HepG2 (cell line): ENCODE measurements around the gene MRRF. TPM values are rescaled to one million over a fixed set of nuclear protein-coding genes. Genes with fewer than 3 reads are reported as not detected.

Experiments used
- ATAC-seq: fragments of 200-7000 bp; cut with Tn5 transposase; 3 replicates; pipeline ENCODE4 v1.9.1; 2020; ENCODE audit warnings: mild to moderate bottlenecking, moderate library complexity
- Bru-seq: library from RNA; stranded (reverse); fragments of 400-500 nt; gene quantifications from one replicate; lab custom pipeline; 2021; lab: Mats Ljungman, UMichigan
- BruChase-seq, 2 experiments: library from RNA; stranded (reverse); fragments of 400-500 nt; gene quantifications; one replicate each; lab custom pipeline; 2021; lab: Mats Ljungman, UMichigan
- BruUV-seq: library from RNA; stranded (reverse); fragments of 400-500 nt; replicated peaks from 2 replicates; lab custom pipeline; 2021; lab: Mats Ljungman, UMichigan
- CTCF ChIA-PET: fragments of 300-600 bp; formaldehyde crosslinking; extraction: SDS; loops from one replicate; lab custom pipeline; 2021; ENCODE audit warnings: low total read pairs, inconsistent platforms, low intra/inter-chr PET ratio; lab: Yijun Ruan, JAX
- POLR2A ChIA-PET: fragments of 350-600 bp; sonication (Branson Sonifier 250); formaldehyde crosslinking; loops from one replicate; lab custom pipeline; 2020; ENCODE audit warnings: antibody characterized with exemption, inconsistent platforms; lab: Yijun Ruan, JAX
- DNase-seq: peaks from one replicate; pipeline ENCODE4 v3.0.0-alpha.2; 2015; ENCODE audit warnings: low spot score
- FAIRE-seq: peaks from 3 replicates; lab custom pipeline; 2011; peaks lifted over from hg19 to GRCh38; lab: Jason Lieb, UNC
- H2AFZ ChIP-seq: one replicate; pipeline ENCODE4 v1.6.1; 2011; ENCODE audit warnings: low read length, inconsistent platforms
- H3K27ac ChIP-seq: fragments of 300-600 bp; 3 replicates; pipeline ENCODE4 v1.8.0; 2011; ENCODE audit warnings: mixed run types, mild to moderate bottlenecking, mixed read lengths, low read length, inconsistent platforms; ENCODE audit not compliant: insufficient read depth; ENCODE audit errors: extremely low read length
- H3K27me3 ChIP-seq, 2 experiments: fragments of 200-600 bp in 1 of 2; 2 replicates in 1 of 2; 3 replicates in 1 of 2; pipeline versions ENCODE4 v1.6.0 to v1.8.0; 2011; ENCODE audit warnings: low read length in 2 of 2, mild to moderate bottlenecking in 2 of 2, moderate library complexity in 2 of 2, inconsistent platforms in 1 of 2; ENCODE audit not compliant: insufficient read depth in 2 of 2, control insufficient read depth in 1 of 2
- H3K36me3 ChIP-seq, 2 experiments: fragments of 200-600 bp in 1 of 2; replicated peaks in 1 of 2; 2 replicates in 1 of 2; 3 replicates in 1 of 2; pipeline versions ENCODE4 v1.5.1 to v1.8.0; 2011; ENCODE audit warnings: low read length in 2 of 2, inconsistent platforms in 1 of 2; ENCODE audit not compliant: insufficient read depth in 2 of 2, control insufficient read depth in 1 of 2
- H3K4me1 ChIP-seq: 2 replicates; pipeline ENCODE4 v1.5.1; 2012; ENCODE audit warnings: low read length, inconsistent platforms; ENCODE audit not compliant: insufficient read depth
- H3K4me2 ChIP-seq: 2 replicates; pipeline ENCODE4 v1.6.0; 2011; ENCODE audit warnings: low read depth, low read length, inconsistent platforms
- H3K4me3 ChIP-seq, 3 experiments: fragments of 200-600 bp in 1 of 3; sonication (generic), shearing (Covaris generic) in 1 of 3; replicated peaks in 1 of 3; 2 replicates each; pipeline ENCODE4 v1.5.1; 2011 to 2016; ENCODE audit warnings: low read length in 3 of 3, inconsistent platforms in 2 of 3, low read depth in 2 of 3, mild to moderate bottlenecking in 2 of 3, control low read depth in 1 of 3, mixed read lengths in 1 of 3; ENCODE audit not compliant: insufficient read depth in 1 of 3
- H3K79me2 ChIP-seq: one replicate; pipeline ENCODE4 v1.6.1; 2011; ENCODE audit warnings: low read length, inconsistent platforms; ENCODE audit not compliant: insufficient read depth
- H3K9ac ChIP-seq: 2 replicates; pipeline ENCODE4 v1.6.0; 2011; ENCODE audit warnings: mild to moderate bottlenecking, low read depth, low read length, inconsistent platforms; ENCODE audit not compliant: insufficient read depth
- H3K9me3 ChIP-seq: 2 replicates; pipeline ENCODE4 v1.5.1; 2012; ENCODE audit warnings: mild to moderate bottlenecking, low read length
- H4K20me1 ChIP-seq: 2 replicates; pipeline ENCODE4 v1.6.0; 2011; ENCODE audit warnings: inconsistent platforms, mild to moderate bottlenecking, low read length, moderate library complexity; ENCODE audit not compliant: insufficient read depth
- DZIP1 ChIP-seq: sonication (generic); formaldehyde crosslinking; IDR thresholded peaks from 2 replicates; pipeline ENCODE4 v1.5.0; 2020; ENCODE audit warnings: mild to moderate bottlenecking, missing genetic modification reagents
- FLYWCH1 ChIP-seq: sonication (generic); formaldehyde crosslinking; IDR thresholded peaks from 2 replicates; pipeline ENCODE4 v1.8.1; 2023; ENCODE audit warnings: mild to moderate bottlenecking, missing genetic modification reagents
- KAT8 ChIP-seq: IDR thresholded peaks from 2 replicates; pipeline ENCODE4 v1.6.1; 2016; ENCODE audit warnings: missing genetic modification reagents, missing compliant biosample characterization
- MIER2 ChIP-seq: IDR thresholded peaks from 2 replicates; pipeline ENCODE4 v1.6.1; 2016; ENCODE audit warnings: missing biosample characterization, missing genetic modification reagents
- MYPOP ChIP-seq: sonication (generic); formaldehyde crosslinking; IDR thresholded peaks from 2 replicates; pipeline ENCODE4 v1.8.1; 2023; ENCODE audit warnings: mild to moderate bottlenecking, moderate library complexity, missing genetic modification reagents
- NFKB2 ChIP-seq: sonication (generic); formaldehyde crosslinking; IDR thresholded peaks from 2 replicates; pipeline ENCODE4 v1.4.0; 2020; ENCODE audit warnings: missing genetic modification reagents, borderline replicate concordance
- RBM39 ChIP-seq: fragments of 200-400 bp; formaldehyde crosslinking; IDR thresholded peaks from one replicate; pipeline ENCODE4 v1.6.1; 2018; ENCODE audit warnings: antibody characterized with exemption, mild to moderate bottlenecking, low read depth, low read length; ENCODE audit not compliant: poor library complexity, severe bottlenecking
- SRY ChIP-seq: sonication (generic); formaldehyde crosslinking; IDR thresholded peaks from 2 replicates; pipeline ENCODE4 v1.8.0; 2022; ENCODE audit warnings: mild to moderate bottlenecking, missing genetic modification reagents
- TCF12 ChIP-seq, 2 experiments: fragments of 450-650 bp in 1 of 2; sonication (generic) in 1 of 2; formaldehyde crosslinking in 1 of 2; IDR thresholded peaks; 2 replicates each; pipeline versions ENCODE4 v1.6.1 to v1.8.0; 2017 to 2022; ENCODE audit warnings: antibody characterized with exemption in 1 of 2, mild to moderate bottlenecking in 1 of 2, missing genetic modification reagents in 1 of 2, moderate library complexity in 1 of 2
- ZFP1 ChIP-seq: IDR thresholded peaks from 2 replicates; pipeline ENCODE4 v1.6.1; 2016
- ZNF143 ChIP-seq: sonication (generic); formaldehyde crosslinking; IDR thresholded peaks from 2 replicates; pipeline ENCODE4 v1.4.0; 2020; ENCODE audit warnings: missing genetic modification reagents
- ZNF33A ChIP-seq: sonication (generic); formaldehyde crosslinking; IDR thresholded peaks from 2 replicates; pipeline ENCODE4 v1.5.1; 2020; ENCODE audit warnings: missing genetic modification reagents, mild to moderate bottlenecking, moderate library complexity, borderline replicate concordance
- WGBS: methylation state at CpG from one replicate; pipeline ENCODE4 v1.1.6; 2017; ENCODE audit warnings: low lambda C conversion rate; 5-methylcytosine and 5-hydroxymethylcytosine counted together
- in situ Hi-C: cut with HindIII; loops from 2 replicates; pipeline ENCODE4 v1.10.0; 2017; ENCODE audit warnings: low pct_unique_long_range_greater_than_20kb; ENCODE audit not compliant: extremely low pct_ligation_motif_present
- intact Hi-C: fragments of 100-400 bp; cut with micrococcal nuclease; formaldehyde crosslinking; loops from one replicate; pipeline ENCODE4 v1.10.0; 2022; ENCODE audit not compliant: unreplicated experiment
- long read RNA-seq, 2 experiments: library from RNA in 1 of 2; library from polyadenylated mRNA in 1 of 2; stranded (forward) in 1 of 2; unstranded in 1 of 2; transcript quantifications; one replicate each; pipeline ENCODE4 v2.0.0, GENCODE V29; 2019 to 2022
- polyA minus RNA-seq, 3 experiments: library from RNA; depleted of rRNA, polyadenylated mRNA; stranded (reverse); fragments of >200 nt; gene quantifications; 2 replicates each; pipeline ENCODE4 v1.2.3, GENCODE V29; 2011; ENCODE audit warnings: low replicate concordance in 1 of 3
- polyA plus RNA-seq, 8 experiments: library from polyadenylated mRNA; depleted of rRNA in 3 of 8; stranded (reverse) in 7 of 8; unstranded in 1 of 8; fragments of >200 nt; fragmentation: Illumina TruSeq in 4 of 8; extraction: Trizol in 4 of 8; gene quantifications; 2 replicates each; pipeline versions ENCODE4 v1.2.1 to v1.2.3, GENCODE V29; 2011 to 2016; ENCODE audit warnings: low read depth in 4 of 8, missing spikeins in 1 of 8, mixed read lengths in 1 of 8; ENCODE audit not compliant: insufficient read depth in 1 of 8
- total RNA-seq, 5 experiments: library from RNA; depleted of rRNA; stranded (reverse); fragments of >200 nt; fragmentation: Illumina TruSeq; extraction: Trizol; gene quantifications; 2 replicates each; pipeline ENCODE4 v1.2.3, GENCODE V29; 2016; ENCODE audit warnings: low read depth in 1 of 5

MRRF gene, protein sequence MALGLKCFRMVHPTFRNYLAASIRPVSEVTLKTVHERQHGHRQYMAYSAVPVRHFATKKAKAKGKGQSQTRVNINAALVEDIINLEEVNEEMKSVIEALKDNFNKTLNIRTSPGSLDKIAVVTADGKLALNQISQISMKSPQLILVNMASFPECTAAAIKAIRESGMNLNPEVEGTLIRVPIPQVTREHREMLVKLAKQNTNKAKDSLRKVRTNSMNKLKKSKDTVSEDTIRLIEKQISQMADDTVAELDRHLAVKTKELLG
- 37.3 and 47.2 TPM in 2 replicates for total RNA-seq (2016; rRNA removed; fragmentation: Illumina TruSeq; extraction: Trizol)
- 25.8 and 26.7 TPM in 2 replicates for total RNA-seq (2016; cell fraction: cytosol; rRNA removed; fragmentation: Illumina TruSeq; extraction: Trizol; ENCODE audit: low read depth)
- 33.6 and 46.2 TPM in 2 replicates for total RNA-seq (2016; cell fraction: insoluble cytoplasmic fraction; rRNA removed; fragmentation: Illumina TruSeq; extraction: Trizol)
- total RNA-seq (2016; cell fraction: membrane; rRNA removed; fragmentation: Illumina TruSeq; extraction: Trizol), result 36.7 and 37.4 TPM in 2 replicates
- 28.1 and 30.3 TPM in 2 replicates for total RNA-seq (2016; cell fraction: nucleus; rRNA removed; fragmentation: Illumina TruSeq; extraction: Trizol)
- polyA plus RNA-seq (2011; rRNA removed), result 37.6 and 44.3 TPM in 2 replicates
- 17.7 and 22.3 TPM in 2 replicates for polyA plus RNA-seq (2011; cell fraction: cytosol; rRNA removed)
- 60.6 and 64.1 TPM in 2 replicates for polyA plus RNA-seq (2011; cell fraction: nucleus; rRNA removed)
- polyA plus RNA-seq (2012), result 26.9 and 27.3 TPM in 2 replicates
- polyA plus RNA-seq (2016; cell fraction: cytosol; fragmentation: Illumina TruSeq; extraction: Trizol; ENCODE audit: low read depth), result 19.2 and 20.6 TPM in 2 replicates
- 53.7 and 54.2 TPM in 2 replicates for polyA plus RNA-seq (2016; cell fraction: insoluble cytoplasmic fraction; fragmentation: Illumina TruSeq; extraction: Trizol; ENCODE audit: low read depth)
- polyA plus RNA-seq (2016; cell fraction: membrane; fragmentation: Illumina TruSeq; extraction: Trizol; ENCODE audit: low read depth), result 36.1 and 38.2 TPM in 2 replicates
- polyA plus RNA-seq (2016; cell fraction: nucleus; fragmentation: Illumina TruSeq; extraction: Trizol; ENCODE audit: insufficient read depth, low read depth), result 57.9 and 61.6 TPM in 2 replicates
- 30.5 and 135 TPM in 2 replicates for polyA minus RNA-seq (2011; rRNA and poly(A)+ RNA removed; ENCODE audit: low replicate concordance)
- polyA minus RNA-seq (2011; cell fraction: cytosol; rRNA and poly(A)+ RNA removed), result 12.8 and 14.6 TPM in 2 replicates
- polyA minus RNA-seq (2011; cell fraction: nucleus; rRNA and poly(A)+ RNA removed), result 47.4 and 62.7 TPM in 2 replicates
- Bru-seq, nascent RNA, result percentile 73 among the genes with signal in this experiment
- BruChase-seq, experiment 1, labeled RNA remaining after a 6-hour chase, result percentile 70 among the genes with signal in this experiment
- percentile 69 among the genes with signal in this experiment for BruChase-seq, experiment 2, labeled RNA remaining after a 2-hour chase
- long read RNA-seq, experiment 1, full-length matches to known transcripts, result 21 of 26 reads
- long read RNA-seq, experiment 1, partial matches to known transcripts, result 3 of 26 reads
- long read RNA-seq, experiment 1, other reads (novel, unspliced or antisense), result 2 of 26 reads
- long read RNA-seq, experiment 2, full-length matches to known transcripts, result 11 of 42 reads
- long read RNA-seq, experiment 2, partial matches to known transcripts, result 21 of 42 reads
- long read RNA-seq, experiment 2, other reads (novel, unspliced or antisense), result 10 of 42 reads

DNA sequence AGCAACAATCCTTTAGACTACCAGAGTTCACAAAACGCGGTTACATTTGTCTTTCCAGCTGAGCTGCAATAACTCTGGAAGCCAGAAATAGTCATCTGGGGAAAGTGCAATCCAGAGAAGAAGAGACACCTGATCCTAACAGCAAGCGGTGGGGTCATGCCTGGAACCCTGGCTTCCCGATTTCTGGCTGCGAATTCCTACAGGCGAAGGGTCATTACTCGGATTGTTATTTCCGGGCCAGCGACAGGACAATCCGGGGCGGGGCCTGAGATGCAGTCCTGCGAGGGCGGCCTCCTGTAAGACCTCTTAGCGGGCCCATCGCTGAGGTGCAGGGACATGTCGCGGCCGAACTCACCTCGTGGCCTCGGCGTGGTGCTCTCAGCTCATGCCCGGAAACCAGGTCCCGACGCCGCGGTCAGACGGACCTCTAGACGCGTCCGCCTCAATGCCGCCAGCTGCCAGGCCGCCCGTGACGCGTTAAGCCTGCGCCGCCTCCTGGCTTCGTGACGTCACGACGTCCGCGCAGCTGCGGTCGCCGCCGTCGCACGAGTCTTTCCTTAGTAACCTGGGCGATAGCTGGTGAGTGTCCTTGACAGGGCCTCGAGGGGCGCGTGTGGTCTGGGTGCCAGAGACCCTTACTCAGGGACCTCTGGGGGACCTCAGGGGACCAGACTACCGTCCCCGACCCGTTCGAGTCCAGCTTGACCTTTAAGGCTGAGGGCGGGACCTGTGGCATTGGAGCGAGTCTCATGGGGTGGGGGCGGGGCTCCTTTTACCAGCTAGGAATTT, at the start of gene MRRF, which contains the start of gene RBM18:
MRRF (plus strand) TSS at position 523 of the 789 bp plus-strand sequence. CDS start 6,010 bp downstream, outside the sequence.
RBM18 (minus strand) TSS at position 481 of the 789 bp plus-strand sequence. CDS start 3,348 bp downstream, outside the sequence.
- Histone ChIP-seq H3K79me2 (peaks cover 46% of the 10 kb centered on the region), H2AFZ (peak within 1 kb of the TSS; percentile 70), H3K4me3 (peak within 1 kb of the TSS; percentile 69 to 83 (median 75)), H3K27ac (peak within 1 kb of the TSS; percentile 84), H3K4me2 (peak within 1 kb of the TSS; percentile 91), H4K20me1 (no peaks in the 10 kb centered on the region), H3K9me3 (no peaks in the 10 kb centered on the region), H3K36me3 (peaks cover 0 to 4% of the 10 kb centered on the region in 2 experiments; a peak in 2 of 5 replicates), H3K27me3 (no peaks in the 10 kb centered on the region; a peak in 1 of 5 replicates), H3K9ac (peak within 1 kb of the TSS; percentile 83), H3K4me1 (peaks cover 44% of the 10 kb centered on the region)
- in situ Hi-C loops, result no loop called here
- peak; percentile 85 for ATAC-seq
- no TSS peak for BruUV-seq
- intact Hi-C loops, result loop anchor here (5.0 kb wide), 4 partner anchors 77 to 167 kb away; no protein-coding TSS in a partner anchor
- DNase-seq, result peak; percentile 78
- CTCF ChIA-PET, result interaction anchor here (1.8 kb wide), 1 partner anchor 139 kb away, joined by 7 read pairs; no protein-coding TSS in a partner anchor
- FAIRE-seq, result no peak
- POLR2A ChIA-PET, result interaction anchor here (0.7 to 2.1 kb wide), 17 partner anchors 12 to 676 kb away, joined by 3 to 16 read pairs (median 4); partner anchors contain the start of genes RABGAP1 and ZBTB26
- 0% methylated on average over 5 of the region's 60 CpGs for whole genome bisulfite sequencing
- TF ChIP-seq MYPOP, result peak; percentile 71; the same call in 1 of the 2 replicates
- peak; percentile 96 for TF ChIP-seq KAT8 (CRISPR knock-in tag)
- TF ChIP-seq MIER2, result no peak
- TF ChIP-seq RBM39, result peak; percentile 36
- TF ChIP-seq DZIP1 (CRISPR knock-in tag), result 0 out of 2 replicates have a peak, but pooled peaks have one; percentile 51
- no peak for TF ChIP-seq TCF12 (IDR thresholded peaks at IDR 0.05)
- TF ChIP-seq TCF12 (CRISPR knock-in tag; IDR thresholded peaks at IDR 0.05), result peak; percentile 52; the same call in 1 of the 2 replicates
- TF ChIP-seq ZFP1 (CRISPR knock-in tag), result no peak; the same call in 1 of the 2 replicates
- TF ChIP-seq FLYWCH1 (CRISPR knock-in tag), result no peak
- TF ChIP-seq ZNF33A (CRISPR knock-in tag), result no peak
- no peak for TF ChIP-seq ZNF143 (CRISPR knock-in tag)
- TF ChIP-seq SRY, result peak; percentile 99
- peak; percentile 98 for TF ChIP-seq NFKB2 (CRISPR knock-in tag)
